Iris pigment epithelial cell (primary cell): ENCODE results near the gene NEMF.
"Not testable (repeated sequence)": the region's sequence is repeated elsewhere in the genome, so short reads cannot be mapped to it uniquely, and the experiment has no call there.

ENCODE experiments used
- DNase-seq: peaks from one replicate; pipeline ENCODE4 v3.0.0-alpha.2; 2011; ENCODE audit warnings: low read depth

The NEMF gene

DNA sequence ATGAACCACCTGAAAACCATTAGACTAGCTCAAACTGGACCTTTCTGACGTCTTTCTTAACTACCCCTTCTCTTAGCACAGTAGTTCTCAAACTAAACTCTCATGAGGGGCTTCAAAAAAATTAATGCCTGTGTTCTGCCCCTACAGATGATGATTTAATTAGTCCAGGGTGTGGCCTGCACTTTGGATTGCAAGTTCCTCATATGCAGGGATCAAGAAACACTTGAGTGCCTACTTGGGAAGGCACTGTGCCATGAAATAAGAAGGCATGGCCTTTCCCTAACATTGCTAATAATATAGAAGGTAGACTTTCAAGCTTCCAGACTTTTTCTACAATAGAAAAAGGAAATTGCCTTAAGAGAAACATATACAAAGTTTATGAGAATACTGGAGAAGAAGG is 107.4 kb downstream of the NEMF start:
- no peak for DNase-seq

GRCh38 chr14:49735669-49736068 is 116.9 kb downstream of the NEMF start:
- not testable (repeated sequence) for DNase-seq

GRCh38 chr14:49733836-49734235 is 118.8 kb downstream of the NEMF start:
- DNase-seq = no peak

GRCh38 chr14:49732896-49733295 is 119.7 kb downstream of the NEMF start:
- no peak for DNase-seq
